Mucosa of descending colon (tissue), 3 donors: ENCODE measurements around the gene ACSM6. TPM values are rescaled to one million over a fixed set of nuclear protein-coding genes. Genes with fewer than 3 reads are reported as not detected.
"Not testable (repeated sequence)": the region's sequence is repeated elsewhere in the genome, so short reads cannot be mapped to it uniquely, and the experiment has no call there.

Source experiments
- ATAC-seq: fragments of 200-7000 bp; cut with Tn5 transposase; one replicate; pipeline ENCODE4 v1.9.1; 2020; ENCODE audit warnings: mild to moderate bottlenecking, moderate library complexity
- DNase-seq, 3 donors: peaks; one replicate each; pipeline ENCODE4 v3.0.0-alpha.2; 2020
- H3K36me3 ChIP-seq: fragments of 200-600 bp; one replicate; pipeline ENCODE4 v1.8.0; 2021; ENCODE audit warnings: low read depth, mild to moderate bottlenecking
- H3K4me1 ChIP-seq: fragments of 200-600 bp; one replicate; pipeline ENCODE4 v1.8.0; 2021; ENCODE audit warnings: low read depth, mild to moderate bottlenecking
- H3K4me3 ChIP-seq: fragments of 200-600 bp; one replicate; pipeline ENCODE4 v1.8.0; 2021; ENCODE audit warnings: mild to moderate bottlenecking
- H3K9me3 ChIP-seq: fragments of 200-600 bp; one replicate; pipeline ENCODE4 v1.8.0; 2021; ENCODE audit warnings: mild to moderate bottlenecking
- intact Hi-C, 2 donors: fragments of 100-400 bp; cut with DNase I in 1 of 2; cut with micrococcal nuclease in 1 of 2; formaldehyde crosslinking; loops; one replicate each; pipeline versions ENCODE4 v1.11.0 to v1.11.1; 2022; cut with DNase I, micrococcal nuclease
- total RNA-seq, 3 donors: library from RNA; stranded (reverse); fragmentation: NEBNext Ultra II Directional in 2 of 3; extraction: Animal tissue kit (Norgen Biotek cat#: 25700) in 2 of 3; gene quantifications; one replicate each; pipeline versions ENCODE4 v1.2.1 to v1.2.4, GENCODE V29; 2021 to 2023
- TF ChIP-seq, protein P1 (sequence below): fragments of 200-600 bp; IDR thresholded peaks from one replicate; pipeline ENCODE4 v1.8.0; 2022; ENCODE audit warnings: antibody characterized with exemption, mild to moderate bottlenecking
- donor health status: DM: no; HTN: no; CAD: no; lungs with moderate emphysema.
- donor health status: DM: no; HTN: no; CAD: no.
- donor health status: DM: no; HTN: yes; CAD: no.

Gene ACSM6
- total RNA-seq, 3 donors from 2014 or later: not detected

DNA sequence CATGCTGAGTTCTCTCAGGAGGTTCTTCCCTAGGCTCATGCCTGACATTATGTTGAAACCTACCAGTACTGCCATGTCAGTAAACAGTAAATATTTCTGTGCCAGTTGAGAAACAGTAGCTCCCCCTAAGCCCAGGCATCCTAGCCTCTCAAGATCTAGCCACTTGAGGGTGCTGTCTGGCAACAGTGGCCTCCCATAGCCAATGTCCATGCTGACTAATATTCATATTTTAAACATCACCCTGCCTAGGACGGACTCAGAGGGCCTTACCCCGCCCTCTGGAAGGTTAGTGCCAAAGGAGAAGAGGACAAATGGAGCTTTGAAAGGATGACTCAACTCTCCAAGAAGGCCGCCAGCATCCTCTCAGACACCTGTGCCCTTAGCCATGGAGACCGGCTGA, 7.7 kb downstream of the ACSM6 start:
- no peaks in the 10 kb centered on the region for H3K4me1 ChIP-seq
- H3K36me3 ChIP-seq: no peaks in the 10 kb centered on the region
- intact Hi-C loops: no loop called here
- no peaks in the 10 kb centered on the region for H3K9me3 ChIP-seq
- TF ChIP-seq, protein P1, sequence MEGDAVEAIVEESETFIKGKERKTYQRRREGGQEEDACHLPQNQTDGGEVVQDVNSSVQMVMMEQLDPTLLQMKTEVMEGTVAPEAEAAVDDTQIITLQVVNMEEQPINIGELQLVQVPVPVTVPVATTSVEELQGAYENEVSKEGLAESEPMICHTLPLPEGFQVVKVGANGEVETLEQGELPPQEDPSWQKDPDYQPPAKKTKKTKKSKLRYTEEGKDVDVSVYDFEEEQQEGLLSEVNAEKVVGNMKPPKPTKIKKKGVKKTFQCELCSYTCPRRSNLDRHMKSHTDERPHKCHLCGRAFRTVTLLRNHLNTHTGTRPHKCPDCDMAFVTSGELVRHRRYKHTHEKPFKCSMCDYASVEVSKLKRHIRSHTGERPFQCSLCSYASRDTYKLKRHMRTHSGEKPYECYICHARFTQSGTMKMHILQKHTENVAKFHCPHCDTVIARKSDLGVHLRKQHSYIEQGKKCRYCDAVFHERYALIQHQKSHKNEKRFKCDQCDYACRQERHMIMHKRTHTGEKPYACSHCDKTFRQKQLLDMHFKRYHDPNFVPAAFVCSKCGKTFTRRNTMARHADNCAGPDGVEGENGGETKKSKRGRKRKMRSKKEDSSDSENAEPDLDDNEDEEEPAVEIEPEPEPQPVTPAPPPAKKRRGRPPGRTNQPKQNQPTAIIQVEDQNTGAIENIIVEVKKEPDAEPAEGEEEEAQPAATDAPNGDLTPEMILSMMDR: no peak
- DNase-seq (no peak), ATAC-seq (no peak)
- H3K4me3 ChIP-seq: no peak overlapping the region

DNA sequence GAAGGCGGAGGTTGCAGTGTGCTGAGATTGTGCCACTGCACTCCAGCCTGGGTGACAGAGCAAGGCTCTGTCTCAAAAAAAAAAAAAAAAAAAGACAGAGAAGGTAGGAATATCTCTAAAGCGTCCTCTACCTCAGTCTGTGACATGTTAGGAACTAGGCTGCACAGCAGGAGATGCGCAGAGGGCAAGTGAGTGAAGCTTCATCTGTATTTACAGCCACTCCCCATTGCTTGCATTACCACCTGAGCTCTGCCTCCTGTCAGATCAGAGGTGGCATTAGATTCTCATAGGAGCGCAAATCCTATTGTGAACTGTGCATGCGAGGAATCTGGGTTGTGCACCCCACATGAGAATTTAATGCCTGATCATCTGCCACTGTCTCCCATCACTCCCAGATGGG, 8.8 kb downstream of the ACSM6 start:
- DNase-seq, ATAC-seq, H3K9me3 ChIP-seq, H3K4me3 ChIP-seq, H3K36me3 ChIP-seq, intact Hi-C loops, H3K4me1 ChIP-seq: not testable (repeated sequence)

DNA sequence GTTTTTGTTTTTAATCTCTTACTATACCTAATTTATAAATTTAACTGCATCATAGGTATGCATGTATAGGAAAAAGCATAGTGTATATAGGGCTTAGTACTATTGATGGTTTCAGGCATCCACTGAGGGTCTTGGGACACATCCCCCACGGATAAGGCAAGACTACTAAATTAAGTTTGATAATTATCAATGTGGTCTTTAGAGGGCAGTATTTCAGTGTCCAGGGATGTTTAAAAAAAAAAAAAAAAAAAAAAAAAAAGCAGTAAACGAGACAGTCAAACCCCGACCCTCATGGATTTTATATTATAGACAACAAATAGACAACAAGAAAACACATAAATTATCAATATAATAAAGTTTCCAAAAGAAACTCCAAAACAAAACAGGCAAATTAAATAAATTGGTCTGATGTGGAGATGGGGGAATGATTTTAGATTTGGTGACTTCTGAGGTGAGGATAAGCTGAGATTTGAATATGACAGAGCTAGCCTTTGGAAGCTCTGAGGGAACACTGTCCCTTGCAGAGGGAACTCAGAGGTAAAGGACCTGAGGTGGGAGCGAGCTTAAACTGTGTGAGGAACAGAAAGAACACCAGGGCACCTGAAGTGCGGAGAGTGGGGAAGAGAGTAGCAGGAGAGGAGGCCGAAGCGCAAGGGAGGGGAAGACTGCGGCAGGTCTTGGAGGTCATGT, 14.8 kb downstream of the ACSM6 start:
- intact Hi-C loops: no loop called here
- H3K36me3 ChIP-seq: no peaks in the 10 kb centered on the region
- no peak for ATAC-seq
- H3K9me3 ChIP-seq: no peaks in the 10 kb centered on the region
- TF ChIP-seq, protein P1: no peak
- H3K4me1 ChIP-seq: no peaks in the 10 kb centered on the region
- no peak for DNase-seq
- H3K4me3 ChIP-seq: no peak overlapping the region

DNA sequence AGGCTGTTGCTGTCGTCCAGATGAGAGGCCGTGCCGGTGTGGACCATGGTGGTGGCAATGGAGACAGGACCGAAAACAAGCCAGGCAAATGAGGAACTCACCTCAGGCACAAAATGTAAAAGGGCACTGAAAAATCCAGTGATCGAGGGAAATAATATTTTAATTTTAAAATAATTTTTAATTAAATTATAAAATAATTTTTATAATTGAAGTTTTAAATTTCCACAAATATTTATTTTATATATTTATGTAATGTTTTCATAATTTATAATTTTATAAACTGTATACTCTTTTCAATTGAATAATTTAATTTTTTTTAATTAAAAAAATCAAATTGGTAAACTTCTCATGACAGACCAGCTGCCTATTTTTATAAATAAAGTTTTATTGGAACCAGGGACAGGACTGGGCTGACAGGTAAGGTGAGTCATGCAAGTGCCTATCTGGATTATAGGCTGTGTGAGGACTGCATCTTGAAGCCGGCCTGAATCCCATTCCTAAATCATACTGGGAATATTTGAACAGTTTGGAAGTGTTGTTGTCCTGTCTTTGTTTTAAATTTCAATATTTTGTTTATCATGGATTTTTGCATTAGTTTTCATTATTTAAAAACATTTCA, 15.6 kb downstream of the ACSM6 start:
- Histone ChIP-seq H3K4me1 (no peaks in the 10 kb centered on the region), H3K4me3 (no peak overlapping the region), H3K9me3 (no peaks in the 10 kb centered on the region), H3K36me3 (no peaks in the 10 kb centered on the region)
- intact Hi-C loops: no loop called here
- DNase-seq (no peak), ATAC-seq (no peak)
- TF ChIP-seq, protein P1: no peak

DNA sequence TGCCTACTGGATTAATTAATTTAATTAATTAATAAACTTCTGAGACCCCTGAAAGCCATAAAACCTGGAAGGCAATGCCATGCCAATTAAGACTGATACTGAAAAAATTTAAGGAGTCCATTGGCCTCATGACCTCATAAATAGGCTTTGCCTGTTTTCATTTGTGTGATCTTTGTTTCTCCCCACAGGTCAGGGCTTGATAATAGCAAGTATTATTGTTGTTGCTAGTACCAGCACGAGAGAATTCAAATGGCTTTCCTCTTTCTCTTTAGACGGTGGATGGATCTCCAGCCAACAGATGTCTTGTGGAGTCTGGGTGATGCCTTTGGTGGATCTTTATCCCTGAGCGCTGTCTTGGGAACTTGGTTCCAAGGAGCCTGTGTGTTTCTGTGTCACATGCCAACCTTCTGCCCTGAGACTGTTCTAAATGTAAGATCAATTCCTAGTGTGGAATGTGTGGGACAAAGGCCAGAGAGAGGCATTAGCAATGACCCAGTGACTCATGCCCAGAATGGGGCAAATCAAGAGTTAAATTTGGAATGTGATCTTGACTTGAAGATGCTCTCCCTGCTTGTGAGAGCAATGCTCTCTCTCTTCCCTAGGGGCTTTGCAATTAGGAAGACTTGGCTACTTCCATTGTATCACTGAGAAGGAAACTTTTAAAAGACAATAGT, 17.7 kb downstream of the ACSM6 start:
- intact Hi-C loops: no loop called here
- Histone ChIP-seq H3K4me1 (no peaks in the 10 kb centered on the region), H3K4me3 (no peak overlapping the region), H3K36me3 (no peaks in the 10 kb centered on the region), H3K9me3 (no peaks in the 10 kb centered on the region)
- DNase-seq (no peak), ATAC-seq (no peak)
- TF ChIP-seq, protein P1: no peak

DNA sequence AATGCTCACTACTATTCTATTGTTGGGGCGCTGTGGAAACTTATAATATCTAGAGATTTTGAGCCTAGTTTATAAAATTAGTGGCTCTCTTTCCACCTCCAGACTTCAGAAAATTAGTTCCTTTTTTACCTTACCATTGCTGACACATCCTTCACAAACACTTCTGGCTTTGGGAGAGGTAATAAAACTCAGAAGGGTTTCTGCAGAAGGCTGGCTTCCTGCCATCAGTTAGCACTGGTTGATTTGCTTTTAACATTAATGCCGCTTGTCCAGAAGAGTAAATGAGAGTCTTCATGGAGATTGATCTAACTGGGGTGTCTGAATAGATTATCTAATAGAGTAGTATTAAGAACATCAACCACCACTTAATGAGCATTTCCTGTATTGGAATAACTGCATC, 20.3 kb downstream of the ACSM6 start:
- no peak overlapping the region for H3K4me3 ChIP-seq
- no peaks in the 10 kb centered on the region for H3K36me3 ChIP-seq
- TF ChIP-seq, protein P1: no peak
- peak in 1 of 3 donors; percentile 15 for DNase-seq
- no peaks in the 10 kb centered on the region for H3K9me3 ChIP-seq
- H3K4me1 ChIP-seq: no peaks in the 10 kb centered on the region
- intact Hi-C loops: no loop called here
- ATAC-seq: no peak
